NCI-H1436 treated with DMSO at 0.1 percent for 48 hours (cell line): Measurements from ENCODE around the gene TARS1.

Experiments
- DNase-seq: peaks from one replicate; lab custom pipeline; 2025; lab: John Stamatoyannopoulos, UW

Gene TARS1

DNA sequence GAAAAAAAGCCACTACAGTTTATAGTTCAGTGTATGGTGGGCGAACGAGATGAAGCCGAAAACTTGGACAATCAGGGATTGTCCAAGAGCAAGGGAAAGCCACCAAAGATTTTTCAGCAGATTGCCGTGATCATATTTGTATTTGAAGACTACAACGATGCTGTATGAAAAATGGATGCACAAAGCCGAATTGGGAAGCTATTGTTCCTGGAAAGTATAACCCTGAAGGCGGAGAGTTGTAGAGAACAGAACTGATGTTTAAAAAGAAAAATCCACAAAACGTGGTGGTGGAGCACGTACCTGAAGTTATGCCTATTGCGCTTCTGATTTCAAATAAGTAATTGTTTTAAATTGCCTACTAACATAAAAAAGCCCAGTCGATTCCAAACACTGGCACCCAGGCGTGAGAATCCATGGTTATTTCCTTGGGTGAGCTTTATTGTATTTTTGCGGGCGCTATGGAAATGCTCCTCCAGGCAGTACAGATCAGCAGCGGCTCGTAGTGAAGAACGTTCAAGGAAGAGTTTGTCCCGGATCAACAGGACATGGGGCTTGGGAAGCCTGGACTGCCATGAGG, 772 bp upstream of the TARS1 start:
- no peak for DNase-seq

GRCh38 chr5:33441241-33442177, 744 bp downstream of the TARS1 start:
- DNase-seq = no peak

DNA sequence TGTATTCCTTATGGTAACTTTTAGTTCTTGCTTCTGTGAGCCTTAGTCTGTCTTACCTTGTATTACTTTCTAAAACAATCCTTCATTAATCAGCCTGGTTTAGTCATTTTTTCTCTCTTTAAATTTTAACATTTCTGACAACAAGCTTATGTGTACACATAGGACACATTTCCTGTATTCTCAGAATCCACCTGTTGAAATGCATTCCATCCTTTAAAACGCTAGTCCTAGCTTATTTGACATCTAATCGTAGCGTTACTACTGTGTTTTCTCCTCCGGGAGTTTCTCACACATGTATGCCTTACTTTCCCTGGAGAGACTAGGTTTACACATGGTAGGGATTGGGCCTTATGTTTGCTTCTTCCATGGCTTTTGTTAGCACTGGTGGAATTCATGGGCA, 3.8 kb downstream of the TARS1 start:
- DNase-seq = no peak

GRCh38 chr5:33445798-33446197, 5.0 kb downstream of the TARS1 start:
- DNase-seq = no peak

DNA sequence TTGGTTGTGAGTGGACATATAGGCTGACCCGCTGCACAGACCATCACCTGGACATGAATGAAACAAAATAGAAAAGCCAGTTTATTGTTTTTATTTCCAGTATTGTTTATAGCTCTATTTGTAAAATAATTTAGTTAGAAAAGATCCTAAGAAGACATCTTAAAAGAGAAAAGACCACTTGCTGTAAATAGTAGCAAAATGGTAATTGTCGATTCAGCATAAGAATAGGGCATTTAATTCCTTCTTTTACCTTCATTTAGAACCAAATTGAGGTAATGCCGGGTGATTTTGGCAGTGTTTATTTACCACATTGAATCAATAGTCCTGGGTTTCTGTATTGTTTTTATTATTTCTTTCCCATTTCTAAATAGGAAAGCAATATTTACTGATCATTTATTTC, 7.4 kb downstream of the TARS1 start:
- DNase-seq = no peak

DNA sequence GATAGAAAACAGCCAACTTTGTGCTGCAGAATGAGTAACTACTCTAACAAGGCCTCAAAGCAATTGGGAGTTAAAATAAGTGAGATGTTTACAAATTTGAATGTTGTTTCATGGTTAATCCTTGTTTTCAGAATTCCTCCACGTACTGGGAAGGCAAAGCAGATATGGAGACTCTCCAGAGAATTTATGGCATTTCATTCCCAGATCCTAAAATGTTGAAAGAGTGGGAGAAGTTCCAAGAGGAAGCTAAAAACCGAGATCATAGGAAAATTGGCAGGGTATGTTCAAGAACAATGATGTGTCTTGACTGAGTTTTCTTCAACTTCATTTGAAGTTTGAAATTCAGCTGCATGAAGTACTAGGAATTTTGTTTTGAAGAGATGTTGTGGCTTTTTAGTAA, 16.4 kb downstream of the TARS1 start:
- no peak for DNase-seq

DNA sequence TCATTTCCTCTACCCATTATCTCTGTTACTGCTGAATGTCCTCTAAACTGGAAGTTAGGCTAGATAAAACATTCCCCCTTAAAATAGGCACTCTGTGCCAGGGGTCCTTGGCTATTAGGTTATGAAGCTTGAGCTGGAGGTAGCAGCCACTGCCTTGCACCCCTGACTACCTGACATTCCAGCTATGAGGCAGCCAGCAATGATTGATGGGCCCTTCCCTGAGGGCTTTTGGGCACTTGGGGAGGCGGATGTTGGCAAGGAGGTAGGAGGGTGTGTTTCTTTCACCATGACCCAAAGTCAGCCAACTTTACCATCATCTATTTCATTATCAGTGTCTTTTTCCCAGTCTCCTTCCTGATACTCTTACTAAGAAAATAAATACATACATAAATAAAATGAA, 17.1 kb downstream of the TARS1 start:
- no peak for DNase-seq

DNA sequence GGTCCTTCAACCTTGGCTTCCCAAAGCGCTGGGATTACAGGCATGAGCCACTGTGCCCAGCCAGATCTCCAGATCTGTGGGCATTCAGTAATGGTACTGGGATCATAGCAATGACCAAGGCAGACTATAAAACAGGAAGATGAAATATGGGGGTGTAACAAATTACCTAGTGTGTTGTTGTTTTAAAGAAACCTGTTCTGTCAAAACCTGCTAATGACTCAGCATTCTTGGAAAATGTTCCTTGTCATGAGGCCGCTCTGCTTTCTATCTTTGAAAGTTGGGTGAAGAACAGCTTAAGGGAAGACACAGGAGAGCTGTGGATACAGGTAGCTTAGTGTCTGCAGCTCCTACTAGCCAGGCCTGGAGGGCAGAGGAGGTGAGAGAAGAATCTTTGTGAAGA, 19.4 kb downstream of the TARS1 start:
- DNase-seq = no peak

DNA sequence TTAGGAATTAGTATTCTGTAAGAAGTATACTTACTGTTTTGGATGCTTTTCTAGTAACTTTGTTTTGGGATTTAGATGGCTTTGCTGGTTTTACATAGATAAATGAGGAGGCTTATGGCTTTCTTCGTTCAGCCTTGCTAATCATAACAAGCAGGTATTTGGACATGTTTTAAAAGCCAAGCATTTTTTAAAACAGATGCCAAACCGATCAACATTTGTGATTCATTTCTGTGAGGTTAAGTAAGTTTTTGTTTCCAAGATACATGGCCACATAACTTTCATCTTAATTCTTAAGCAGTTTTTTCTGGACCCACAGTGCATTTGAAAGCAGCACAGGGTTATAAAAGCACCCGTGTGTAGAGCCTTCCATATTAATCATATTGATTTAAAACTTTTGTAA, 21.7 kb downstream of the TARS1 start:
- no peak for DNase-seq

GRCh38 chr5:33465120-33465519, 24.4 kb downstream of the TARS1 start:
- DNase-seq = no peak

- no peak for DNase-seq
Observed at GRCh38 chr5:33468775-33469435, 28.1 kb downstream of the TARS1 start.

GRCh38 chr5:33470544-33470943, 29.8 kb downstream of the TARS1 start:
- DNase-seq = no peak

DNA sequence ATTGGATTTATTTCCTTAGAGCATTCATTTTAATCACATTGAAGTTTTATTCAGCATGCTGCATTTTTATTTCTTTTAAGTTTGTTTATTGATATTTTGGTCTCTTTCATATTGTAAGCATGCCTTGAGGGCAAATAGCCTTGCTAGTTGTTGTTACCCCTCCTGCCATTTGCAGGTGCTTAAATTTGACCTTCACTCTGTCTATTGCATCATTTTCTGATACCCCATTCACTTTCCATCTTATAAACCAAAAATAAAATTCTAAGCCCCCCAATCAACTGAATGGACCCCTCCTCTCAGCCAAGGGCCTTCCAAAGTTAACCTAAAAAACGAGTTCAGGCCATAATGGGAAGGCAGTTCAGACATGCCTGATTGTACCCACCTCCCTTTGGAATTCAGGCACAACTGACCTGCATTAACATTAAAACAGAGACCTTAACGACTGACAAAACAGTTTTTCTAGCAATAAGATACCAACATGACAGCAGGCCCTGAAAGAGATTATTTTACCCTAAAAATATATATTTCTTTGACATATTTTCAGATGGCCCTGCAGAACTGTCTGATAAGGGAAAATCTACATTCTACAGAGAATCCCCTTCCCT, 32.1 kb downstream of the TARS1 start:
- DNase-seq = no peak

GRCh38 chr5:33474004-33474403, 33.2 kb downstream of the TARS1 start:
- DNase-seq = no peak

DNA sequence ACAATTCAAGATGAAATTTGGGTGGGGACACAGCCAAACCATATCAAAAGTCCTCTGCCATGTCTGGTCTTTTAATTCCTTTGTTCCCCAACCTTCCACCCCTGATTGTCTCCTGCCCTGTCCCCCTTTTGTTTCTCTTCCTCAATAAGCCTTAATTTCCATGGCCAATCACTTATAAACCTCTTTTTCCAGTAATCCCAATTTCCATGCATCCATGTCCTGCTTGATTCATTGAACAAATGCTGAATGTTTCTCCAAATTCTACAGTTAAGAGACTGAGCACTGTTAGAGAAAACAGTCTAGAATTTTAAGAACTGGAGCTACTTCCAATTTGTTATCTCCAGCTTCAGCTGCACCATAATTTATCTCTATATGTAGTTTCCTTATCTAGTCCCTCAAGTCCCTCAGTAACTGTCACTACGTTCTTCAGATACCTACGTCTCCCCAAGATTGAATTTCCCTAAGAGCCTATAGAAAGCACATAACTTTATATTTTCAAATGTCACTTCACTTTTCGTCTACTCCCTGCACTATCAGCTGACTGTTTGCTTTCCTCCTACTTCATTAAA, 34.2 kb downstream of the TARS1 start:
- no peak for DNase-seq

DNA sequence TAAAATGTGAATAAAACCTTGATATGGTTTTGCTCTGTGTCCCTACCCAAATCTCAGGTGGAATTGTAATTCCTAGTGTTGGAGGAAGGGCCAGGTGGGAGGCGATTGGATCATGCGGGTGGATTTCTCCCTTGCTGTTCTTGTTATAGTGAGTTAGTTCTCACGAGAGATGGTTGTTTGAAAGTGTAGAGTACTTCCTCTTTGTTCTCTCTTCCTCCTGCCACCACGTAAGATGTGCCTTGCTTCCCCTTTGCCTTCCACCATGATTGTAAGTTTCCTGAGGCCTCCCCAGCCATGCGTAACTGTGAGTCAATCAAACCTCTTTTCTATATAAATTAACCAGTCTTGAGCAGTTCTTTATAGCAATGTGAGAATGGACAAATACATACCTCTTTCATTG, 34.9 kb downstream of the TARS1 start:
- DNase-seq = no peak

DNA sequence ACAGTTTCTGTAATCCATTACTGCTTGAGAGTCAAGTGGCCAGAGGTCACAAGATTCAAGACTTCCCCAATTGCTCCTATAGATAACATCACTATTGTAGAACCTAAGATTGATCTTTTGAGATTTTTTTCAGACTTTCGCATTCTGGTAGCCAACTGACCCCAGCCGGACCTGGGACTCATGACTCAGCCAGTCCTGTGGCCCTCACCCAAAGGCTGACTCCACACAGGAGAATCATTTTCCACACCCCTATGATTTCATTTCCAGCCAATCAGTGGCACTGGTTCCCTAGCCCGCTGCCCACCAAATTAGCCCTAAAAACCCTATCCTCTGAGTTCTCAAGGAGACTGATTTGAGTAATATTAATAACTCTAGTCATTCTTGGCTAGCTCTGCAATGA, 36.2 kb downstream of the TARS1 start:
- DNase-seq = no peak

DNA sequence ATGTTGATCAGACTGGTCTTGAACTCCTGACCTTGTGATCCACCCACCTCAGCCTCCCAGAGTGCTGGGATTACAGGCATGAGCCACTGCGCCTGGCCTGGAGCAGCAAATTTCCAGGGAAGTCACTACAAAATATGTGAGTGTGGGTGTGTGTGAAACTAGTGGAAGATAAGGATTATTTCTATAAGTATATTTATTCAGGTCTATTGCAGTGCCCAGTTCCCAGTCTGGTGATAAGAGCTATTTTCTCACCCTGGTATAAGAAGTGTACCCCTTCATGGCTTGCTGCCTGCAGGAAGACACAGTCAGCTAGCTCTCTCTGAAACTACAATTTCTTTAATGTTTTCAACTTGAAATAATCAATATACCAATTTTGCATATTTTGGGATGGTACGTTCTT, 37.1 kb downstream of the TARS1 start:
- DNase-seq = no peak

DNA sequence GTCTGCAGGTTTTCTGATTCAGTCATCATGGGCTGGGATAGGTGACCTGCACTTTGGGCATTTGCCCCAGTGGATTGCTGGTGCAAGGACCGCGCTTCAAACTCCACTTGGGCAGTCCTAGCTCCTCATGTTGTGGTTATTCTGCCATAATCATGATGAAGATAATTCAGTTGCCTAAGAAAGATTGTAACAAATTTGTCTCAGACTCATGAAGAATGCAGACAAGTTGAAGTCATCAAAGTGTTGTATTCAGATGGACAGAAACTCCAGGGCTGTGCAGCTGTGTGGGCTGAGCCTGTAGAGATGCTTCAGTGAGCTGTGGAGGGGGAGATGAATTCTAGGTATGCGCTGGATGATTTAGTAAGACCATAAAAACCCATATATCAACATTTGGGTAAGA, 38.5 kb downstream of the TARS1 start:
- no peak for DNase-seq

DNA sequence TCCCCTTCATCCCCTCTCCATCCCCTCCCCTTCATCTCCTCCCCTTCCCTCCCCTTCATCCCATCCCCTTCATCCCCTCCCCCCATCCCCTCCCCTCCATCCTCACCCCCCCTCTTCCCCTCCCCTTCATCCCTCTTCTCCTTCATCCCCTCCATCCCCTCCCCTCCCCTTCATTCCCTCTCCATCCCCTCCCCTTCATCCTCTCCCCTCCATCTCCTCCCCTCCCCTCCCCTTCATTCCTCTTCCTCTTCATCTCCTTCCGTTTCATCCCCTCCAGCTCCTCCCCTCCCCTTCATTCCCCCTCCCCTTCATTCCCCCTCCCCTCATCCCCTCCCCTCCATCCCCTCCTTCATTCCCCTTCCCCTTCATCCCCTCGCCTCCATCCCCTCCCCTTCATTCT, 40.1 kb downstream of the TARS1 start:
- no peak for DNase-seq

DNA sequence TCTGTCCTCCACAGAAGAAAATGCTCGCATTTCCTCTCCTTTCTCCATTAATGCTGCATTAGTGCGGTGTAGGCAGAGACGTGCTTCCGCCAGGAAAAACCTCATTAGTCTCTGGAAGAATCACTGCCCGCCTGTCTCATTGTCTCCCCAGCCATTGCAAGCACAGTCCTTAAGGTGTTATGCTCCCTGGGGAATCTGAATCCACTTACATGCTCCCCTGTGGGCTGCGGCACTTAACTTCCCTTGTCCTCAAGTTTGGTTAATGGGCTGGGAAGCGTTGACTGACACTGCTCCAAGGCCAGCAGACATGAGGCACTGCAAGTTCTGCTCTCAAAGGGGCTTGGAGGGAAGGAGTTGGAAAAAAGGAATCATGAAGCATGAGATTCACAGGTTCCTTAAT, 41.6 kb downstream of the TARS1 start:
- DNase-seq = peak; percentile 14

- DNase-seq = no peak
Observed at GRCh38 chr5:33487236-33487635, 46.5 kb downstream of the TARS1 start.
